ENCODE data around the gene SH3BP1. TPM values are rescaled to one million over a fixed set of nuclear protein-coding genes. Genes with fewer than 3 reads are reported as not detected.

Gene SH3BP1
- total RNA-seq, 1 donor from 2014 or later: 28.3 TPM

DNA sequence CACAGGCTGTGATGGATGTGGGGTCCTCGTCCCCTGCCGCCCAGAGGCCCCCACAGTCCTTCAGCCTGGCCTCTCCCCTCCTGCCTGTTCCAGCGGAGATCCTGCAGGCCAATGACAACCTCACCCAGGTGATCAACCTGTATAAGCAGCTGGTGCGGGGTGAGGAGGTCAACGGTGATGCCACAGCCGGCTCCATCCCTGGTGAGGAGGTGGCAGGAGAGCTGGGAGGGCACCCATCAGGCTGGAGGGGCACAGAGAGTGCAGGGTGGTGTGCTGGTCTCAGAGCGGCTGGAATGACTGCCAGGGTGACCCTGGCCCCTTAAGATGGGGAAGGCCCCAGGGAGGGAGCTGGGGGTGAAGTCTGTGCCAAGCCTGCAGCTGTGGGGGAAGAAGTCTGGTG lies 14.6 kb upstream of the SH3BP1 start:
- Histone ChIP-seq H3K27ac (no peak overlapping the region), H3K36me3 (peaks cover 36% of the 10 kb centered on the region), H3K4me1 (peaks cover 42% of the 10 kb centered on the region), H3K4me3 (no peak overlapping the region), H3K27me3 (no peaks in the 10 kb centered on the region), H3K9me3 (no peaks in the 10 kb centered on the region)
- DNase-seq (no peak), ATAC-seq (no peak)
- TF ChIP-seq, protein P1, sequence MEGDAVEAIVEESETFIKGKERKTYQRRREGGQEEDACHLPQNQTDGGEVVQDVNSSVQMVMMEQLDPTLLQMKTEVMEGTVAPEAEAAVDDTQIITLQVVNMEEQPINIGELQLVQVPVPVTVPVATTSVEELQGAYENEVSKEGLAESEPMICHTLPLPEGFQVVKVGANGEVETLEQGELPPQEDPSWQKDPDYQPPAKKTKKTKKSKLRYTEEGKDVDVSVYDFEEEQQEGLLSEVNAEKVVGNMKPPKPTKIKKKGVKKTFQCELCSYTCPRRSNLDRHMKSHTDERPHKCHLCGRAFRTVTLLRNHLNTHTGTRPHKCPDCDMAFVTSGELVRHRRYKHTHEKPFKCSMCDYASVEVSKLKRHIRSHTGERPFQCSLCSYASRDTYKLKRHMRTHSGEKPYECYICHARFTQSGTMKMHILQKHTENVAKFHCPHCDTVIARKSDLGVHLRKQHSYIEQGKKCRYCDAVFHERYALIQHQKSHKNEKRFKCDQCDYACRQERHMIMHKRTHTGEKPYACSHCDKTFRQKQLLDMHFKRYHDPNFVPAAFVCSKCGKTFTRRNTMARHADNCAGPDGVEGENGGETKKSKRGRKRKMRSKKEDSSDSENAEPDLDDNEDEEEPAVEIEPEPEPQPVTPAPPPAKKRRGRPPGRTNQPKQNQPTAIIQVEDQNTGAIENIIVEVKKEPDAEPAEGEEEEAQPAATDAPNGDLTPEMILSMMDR (IDR thresholded peaks at IDR 0.05): no peak
- intact Hi-C loops (cut with DNase I): no loop called here

DNA sequence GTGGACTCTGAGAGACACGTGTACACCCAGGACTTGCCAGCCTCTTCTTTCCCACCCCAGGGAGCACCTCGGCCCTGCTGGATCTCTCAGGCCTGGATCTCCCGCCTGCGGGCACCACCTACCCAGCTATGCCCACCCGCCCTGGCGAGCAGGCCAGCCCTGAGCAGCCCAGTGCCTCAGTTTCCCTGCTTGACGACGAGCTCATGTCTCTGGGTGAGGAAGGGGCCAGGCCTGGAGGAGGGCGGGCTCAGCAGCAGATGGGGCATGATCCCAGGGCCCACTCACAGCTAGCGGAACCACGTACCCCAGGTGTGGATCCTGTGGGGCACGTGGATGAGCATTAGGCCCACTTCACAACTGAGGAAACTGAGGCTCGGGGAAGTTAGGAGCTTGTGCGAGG lies 13.7 kb upstream of the SH3BP1 start:
- H3K4me3 ChIP-seq: no peak overlapping the region
- peak overlapping the region; percentile 70 for H3K27ac ChIP-seq
- no peaks in the 10 kb centered on the region for H3K27me3 ChIP-seq
- no peak for DNase-seq
- H3K9me3 ChIP-seq: no peaks in the 10 kb centered on the region
- peaks cover 34% of the 10 kb centered on the region for H3K36me3 ChIP-seq
- H3K4me1 ChIP-seq: peaks cover 42% of the 10 kb centered on the region
- intact Hi-C loops (cut with DNase I): no loop called here
- no peak for ATAC-seq
- TF ChIP-seq, protein P1 (IDR thresholded peaks at IDR 0.05): no peak

DNA sequence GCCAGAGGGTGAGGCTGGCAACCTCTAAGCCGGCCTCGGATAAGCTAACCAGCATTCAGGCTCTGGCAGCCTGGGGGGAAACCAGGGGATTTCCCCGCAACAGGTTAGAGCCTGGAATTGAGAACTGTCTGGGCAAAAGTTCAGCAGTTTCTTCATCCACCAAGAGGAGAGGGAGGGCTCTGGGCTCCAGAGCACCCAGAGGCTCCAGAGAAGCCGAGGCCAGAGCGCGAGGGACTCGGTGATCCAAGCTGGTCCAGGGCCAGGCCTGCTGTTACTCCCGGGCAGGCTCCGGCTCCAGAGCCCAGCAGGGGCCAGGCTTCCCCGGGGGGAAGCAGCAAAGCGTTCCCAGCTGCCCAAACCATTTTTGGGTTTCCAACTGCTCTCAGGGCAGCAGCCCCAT lies 13.3 kb upstream of the SH3BP1 start:
- intact Hi-C loops (cut with DNase I): no loop called here
- DNase-seq (peak; percentile 82), ATAC-seq (peak; percentile 65)
- H3K4me1 ChIP-seq: peaks cover 42% of the 10 kb centered on the region
- TF ChIP-seq, protein P1 (IDR thresholded peaks at IDR 0.05): no peak
- H3K4me3 ChIP-seq: no peak overlapping the region
- H3K27me3 ChIP-seq: no peaks in the 10 kb centered on the region
- peaks cover 30% of the 10 kb centered on the region for H3K36me3 ChIP-seq
- H3K9me3 ChIP-seq: no peaks in the 10 kb centered on the region
- peak overlapping the region; percentile 70 for H3K27ac ChIP-seq

DNA sequence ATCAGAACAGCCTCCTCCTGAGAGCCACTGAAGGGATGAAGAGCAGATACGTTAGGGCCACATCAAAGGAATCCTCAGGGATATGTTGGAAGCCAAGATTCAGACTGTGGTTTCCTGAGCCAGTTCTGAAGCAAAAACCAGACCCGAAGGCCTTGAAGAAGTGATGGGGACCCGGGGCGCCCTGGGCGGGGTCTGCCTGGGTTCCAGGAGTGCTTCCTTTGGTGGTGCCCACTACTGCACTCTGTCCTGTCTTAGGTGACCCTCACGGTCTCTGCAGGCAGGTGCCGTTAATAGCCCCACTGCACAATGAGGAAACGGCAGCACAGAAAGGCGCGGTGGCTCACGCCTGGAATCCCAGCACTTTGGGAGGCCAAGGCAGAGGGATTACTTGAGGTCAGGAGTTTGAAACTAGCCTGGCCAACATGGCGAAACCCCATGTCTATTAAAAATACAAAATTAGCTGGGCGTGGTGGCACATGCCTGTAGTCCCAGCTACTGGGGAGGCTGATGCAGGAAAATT lies 12.9 kb upstream of the SH3BP1 start:
- intact Hi-C loops (cut with DNase I): no loop called here
- no peak overlapping the region for H3K4me3 ChIP-seq
- H3K9me3 ChIP-seq: no peaks in the 10 kb centered on the region
- TF ChIP-seq, protein P1 (IDR thresholded peaks at IDR 0.05): no peak
- H3K27ac ChIP-seq: peak overlapping the region; percentile 70
- H3K36me3 ChIP-seq: peaks cover 28% of the 10 kb centered on the region
- no peaks in the 10 kb centered on the region for H3K27me3 ChIP-seq
- ATAC-seq: no peak
- no peak for DNase-seq
- peaks cover 42% of the 10 kb centered on the region for H3K4me1 ChIP-seq

- TF ChIP-seq, protein P1 (IDR thresholded peaks at IDR 0.05): no peak
- no peak overlapping the region for H3K4me3 ChIP-seq
- H3K36me3 ChIP-seq: peaks cover 28% of the 10 kb centered on the region
- intact Hi-C loops (cut with DNase I): no loop called here
- no peaks in the 10 kb centered on the region for H3K27me3 ChIP-seq
- no peak for DNase-seq
- H3K4me1 ChIP-seq: peaks cover 42% of the 10 kb centered on the region
- H3K9me3 ChIP-seq: no peaks in the 10 kb centered on the region
- peak overlapping the region; percentile 70 for H3K27ac ChIP-seq
- ATAC-seq: no peak
Measured at GRCh38 chr22:37627121-37627520, 12.3 kb upstream of the SH3BP1 start.

DNA sequence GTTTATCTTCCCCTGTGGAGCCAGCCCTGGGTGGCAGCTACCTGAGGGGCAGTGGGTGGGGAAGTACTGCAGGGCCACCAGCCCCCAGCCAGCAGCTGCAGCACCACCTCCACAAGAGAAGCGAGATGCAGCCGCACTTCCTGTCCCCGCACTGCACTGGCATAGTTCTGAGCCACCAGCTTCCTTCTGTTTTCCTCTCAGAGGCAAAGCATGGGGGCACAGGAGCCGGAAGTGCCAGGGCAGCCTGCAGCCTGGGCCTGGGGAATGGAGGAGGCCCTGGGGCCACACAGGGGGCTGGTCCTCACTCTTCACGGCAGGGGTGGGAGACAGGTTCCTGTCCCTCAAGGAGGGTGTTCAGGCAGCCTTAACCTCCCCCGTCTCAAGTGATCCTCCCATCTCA lies 11.9 kb upstream of the SH3BP1 start:
- H3K27ac ChIP-seq: peak overlapping the region; percentile 70
- peaks cover 28% of the 10 kb centered on the region for H3K36me3 ChIP-seq
- intact Hi-C loops (cut with DNase I): no loop called here
- no peak for ATAC-seq
- H3K4me1 ChIP-seq: peaks cover 42% of the 10 kb centered on the region
- no peaks in the 10 kb centered on the region for H3K27me3 ChIP-seq
- H3K4me3 ChIP-seq: no peak overlapping the region
- H3K9me3 ChIP-seq: no peaks in the 10 kb centered on the region
- no peak for DNase-seq
- TF ChIP-seq, protein P1 (IDR thresholded peaks at IDR 0.05): no peak

Measured in upper lobe of right lung (tissue), 1 donor.